ENCODE measurements around the gene TAF5L. TPM values are rescaled to one million over a fixed set of nuclear protein-coding genes. Genes with fewer than 3 reads are reported as not detected.
"Not testable (repeated sequence)": the region's sequence is repeated elsewhere in the genome, so short reads cannot be mapped to it uniquely, and the experiment has no call there.

The TAF5L gene
- total RNA-seq, 1 donor from 2014 or later, result 21.7 TPM

- Histone ChIP-seq H3K9me3 (no peaks in the 10 kb centered on the region), H3K27me3 (no peaks in the 10 kb centered on the region), H3K27ac (no peak overlapping the region), H3K36me3 (no peaks in the 10 kb centered on the region), H3K4me3 (no peak overlapping the region), H3K4me1 (peaks cover 0 to 18% of the 10 kb centered on the region in 2 donors)
- intact Hi-C loops (cut with DNase I), result no loop called here
- TF ChIP-seq CTCF (IDR thresholded peaks at IDR 0.05), result no peak
- DNase-seq (ENCODE audit: low spot score in 2 of 2), result no peak
These were observed 58.6 kb downstream of the TAF5L start for GRCh38 chr1:229567109-229567868.

DNA sequence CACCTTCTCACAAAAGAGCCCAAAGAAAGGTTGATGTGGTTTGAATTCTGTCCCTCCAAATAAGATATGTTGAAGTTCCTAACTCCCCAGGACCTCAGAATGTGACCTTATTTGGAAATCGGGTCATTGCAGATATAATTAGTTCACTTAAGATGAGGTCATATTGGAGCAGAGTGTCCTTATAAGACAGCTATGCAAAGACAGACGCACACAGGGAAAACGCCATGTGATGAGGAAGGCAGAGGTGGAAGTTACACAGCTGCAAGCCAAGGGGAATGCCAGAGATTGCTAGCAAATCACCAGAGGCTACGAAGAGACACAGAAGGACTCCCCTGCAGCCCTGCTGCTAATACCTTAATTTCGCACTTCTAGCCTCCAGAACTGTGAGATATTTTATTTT is 62.2 kb downstream of the TAF5L start:
- peak overlapping the region; percentile 77 to 88 for H3K27ac ChIP-seq
- peak overlapping the region; percentile 28 to 60 for H3K4me3 ChIP-seq
- no peaks in the 10 kb centered on the region for H3K36me3 ChIP-seq
- intact Hi-C loops (cut with DNase I), result loop anchor here (1.0 kb wide), 2 partner anchors 16 to 34 kb away; no protein-coding TSS in a partner anchor
- no peak for TF ChIP-seq CTCF (IDR thresholded peaks at IDR 0.05)
- peaks cover 0 to 20% of the 10 kb centered on the region in 2 donors for H3K4me1 ChIP-seq
- peak; percentile 59 to 86 for DNase-seq (ENCODE audit: low spot score in 2 of 2)
- no peaks in the 10 kb centered on the region for H3K27me3 ChIP-seq
- H3K9me3 ChIP-seq, result no peaks in the 10 kb centered on the region

GRCh38 chr1:229563241-229563640 is 62.7 kb downstream of the TAF5L start:
- Histone ChIP-seq H3K9me3 (no peaks in the 10 kb centered on the region), H3K27ac (peak overlapping the region; percentile 77 to 88), H3K36me3 (no peaks in the 10 kb centered on the region), H3K4me3 (peak overlapping the region in 1 of 2 donors; percentile 60), H3K27me3 (no peaks in the 10 kb centered on the region), H3K4me1 (peaks cover 0 to 20% of the 10 kb centered on the region in 2 donors)
- intact Hi-C loops (cut with DNase I), result loop anchor here (1.0 kb wide), 2 partner anchors 16 to 34 kb away; no protein-coding TSS in a partner anchor
- TF ChIP-seq CTCF (IDR thresholded peaks at IDR 0.05), result no peak
- no peak for DNase-seq (ENCODE audit: low spot score in 2 of 2)

GRCh38 chr1:229562686-229563085 is 63.2 kb downstream of the TAF5L start:
- no peaks in the 10 kb centered on the region for H3K27me3 ChIP-seq
- peaks cover 0 to 20% of the 10 kb centered on the region in 2 donors for H3K4me1 ChIP-seq
- DNase-seq (ENCODE audit: low spot score in 2 of 2), result no peak
- intact Hi-C loops (cut with DNase I), result loop anchor here (1.0 kb wide), 2 partner anchors 17 to 35 kb away; no protein-coding TSS in a partner anchor
- no peak for TF ChIP-seq CTCF (IDR thresholded peaks at IDR 0.05)
- H3K27ac ChIP-seq, result peak overlapping the region; percentile 77 to 88
- no peaks in the 10 kb centered on the region for H3K9me3 ChIP-seq
- H3K36me3 ChIP-seq, result no peaks in the 10 kb centered on the region
- H3K4me3 ChIP-seq, result no peak overlapping the region

GRCh38 chr1:229561141-229561540 is 64.8 kb downstream of the TAF5L start:
- H3K4me1 ChIP-seq, result peaks cover 3 to 29% of the 10 kb centered on the region in 2 donors
- intact Hi-C loops (cut with DNase I), result no loop called here
- peak overlapping the region; percentile 15 to 77 for H3K27ac ChIP-seq
- TF ChIP-seq CTCF (IDR thresholded peaks at IDR 0.05), result no peak
- no peaks in the 10 kb centered on the region for H3K27me3 ChIP-seq
- no peaks in the 10 kb centered on the region for H3K9me3 ChIP-seq
- H3K4me3 ChIP-seq, result no peak overlapping the region
- no peak for DNase-seq (ENCODE audit: low spot score in 2 of 2)
- no peaks in the 10 kb centered on the region for H3K36me3 ChIP-seq

- H3K27ac ChIP-seq; H3K27me3 ChIP-seq; DNase-seq (ENCODE audit: low spot score in 2 of 2); H3K9me3 ChIP-seq; intact Hi-C loops (cut with DNase I); H3K4me3 ChIP-seq; H3K36me3 ChIP-seq: not testable (repeated sequence)
- H3K4me1 ChIP-seq, result peaks cover 3 to 39% of the 10 kb centered on the region in 2 donors
These were observed 65.8 kb downstream of the TAF5L start for GRCh38 chr1:229560124-229560523.

- intact Hi-C loops (cut with DNase I), result loop anchor here (2.0 kb wide), 2 partner anchors 37 to 507 kb away; partner anchors contain the start of gene GALNT2
- DNase-seq (ENCODE audit: low spot score in 2 of 2); H3K27me3 ChIP-seq; H3K36me3 ChIP-seq; H3K9me3 ChIP-seq: not testable (repeated sequence)
- peak overlapping the region; percentile 91 to 94 for H3K4me3 ChIP-seq
- H3K27ac ChIP-seq, result peak overlapping the region; percentile 85 to 94
- H3K4me1 ChIP-seq, result peaks cover 3 to 42% of the 10 kb centered on the region in 2 donors
These were observed 66.6 kb downstream of the TAF5L start for GRCh38 chr1:229559336-229559801.
